SK-N-SH treated with all-trans-retinoic acid at 6 μM for 48 hours (cell line): ENCODE results near the gene PCDH9.

Experiments used
- ATAC-seq: fragments of 200-7000 bp; cut with Tn5 transposase; 3 replicates; pipeline ENCODE4 v1.9.1; 2020; ENCODE audit warnings: mild to moderate bottlenecking, moderate library complexity
- ARNTL ChIP-seq: fragments of 450-650 bp; formaldehyde crosslinking; IDR thresholded peaks from 2 replicates; pipeline ENCODE4 v1.5.0; 2020; ENCODE audit warnings: low read depth, mild to moderate bottlenecking, moderate library complexity, borderline replicate concordance
- BACH2 ChIP-seq: fragments of 250-450 bp; sonication (Bioruptor Pico); IDR thresholded peaks from 2 replicates; pipeline ENCODE4 v1.9.0; 2021; ENCODE audit warnings: mild to moderate bottlenecking, borderline replicate concordance
- CREB5 ChIP-seq: fragments of 250-450 bp; sonication (Bioruptor Pico); IDR thresholded peaks from 2 replicates; pipeline ENCODE4 v1.5.1; 2020; ENCODE audit warnings: low read depth, mild to moderate bottlenecking, moderate library complexity
- CSDC2 ChIP-seq: fragments of 250-450 bp; sonication (Bioruptor Pico); IDR thresholded peaks from 2 replicates; pipeline ENCODE4 v1.5.0; 2020; ENCODE audit warnings: mild to moderate bottlenecking, moderate library complexity
- CSRNP3 ChIP-seq: fragments of 250-450 bp; sonication (Bioruptor Pico); IDR thresholded peaks from 2 replicates; pipeline ENCODE4 v1.5.1; 2021; ENCODE audit warnings: mild to moderate bottlenecking, moderate library complexity
- ESRRG ChIP-seq: fragments of 250-450 bp; sonication (Bioruptor Pico); IDR thresholded peaks from 2 replicates; pipeline ENCODE4 v1.6.1; 2021; ENCODE audit warnings: mild to moderate bottlenecking
- GLIS3 ChIP-seq: fragments of 250-450 bp; sonication (Bioruptor Pico); IDR thresholded peaks from 2 replicates; pipeline ENCODE4 v1.5.0; 2020; ENCODE audit warnings: mild to moderate bottlenecking, moderate library complexity
- ISL1 ChIP-seq: fragments of 250-450 bp; sonication (Bioruptor Pico); IDR thresholded peaks from 2 replicates; pipeline ENCODE4 v2.1.2; 2022; ENCODE audit warnings: mild to moderate bottlenecking, moderate library complexity
- OSR1 ChIP-seq: fragments of 250-450 bp; sonication (Bioruptor Pico); IDR thresholded peaks from 2 replicates; pipeline ENCODE4 v1.8.0; 2022; ENCODE audit warnings: moderate library complexity, mild to moderate bottlenecking, inconsistent platforms
- PATZ1 ChIP-seq: fragments of 250-450 bp; sonication (Bioruptor Pico); IDR thresholded peaks from 2 replicates; pipeline ENCODE4 v1.8.0; 2020; ENCODE audit warnings: mild to moderate bottlenecking, moderate library complexity, borderline replicate concordance
- POU6F1 ChIP-seq: fragments of 250-450 bp; sonication (Bioruptor Pico); IDR thresholded peaks from 2 replicates; pipeline ENCODE4 v1.8.0; 2021; ENCODE audit warnings: low read depth, mild to moderate bottlenecking, moderate library complexity, borderline replicate concordance
- PPARA ChIP-seq: fragments of 250-450 bp; sonication (Bioruptor Pico); IDR thresholded peaks from 2 replicates; pipeline ENCODE4 v1.5.0; 2020; ENCODE audit warnings: mild to moderate bottlenecking, borderline replicate concordance
- RARB ChIP-seq: fragments of 250-450 bp; sonication (Bioruptor Pico); IDR thresholded peaks from 2 replicates; pipeline ENCODE4 v1.8.0; 2021; ENCODE audit warnings: mild to moderate bottlenecking, moderate library complexity
- SNAI2 ChIP-seq: fragments of 250-450 bp; sonication (Bioruptor Pico); IDR thresholded peaks from 2 replicates; pipeline ENCODE4 v1.5.0; 2020; ENCODE audit warnings: mild to moderate bottlenecking, moderate library complexity
- TOX ChIP-seq: fragments of 250-450 bp; sonication (Bioruptor Pico); IDR thresholded peaks from 2 replicates; pipeline ENCODE4 v1.8.0; 2021; ENCODE audit warnings: mild to moderate bottlenecking, moderate library complexity, borderline replicate concordance
- ZFP3 ChIP-seq: fragments of 250-450 bp; sonication (Bioruptor Pico); IDR thresholded peaks from 2 replicates; pipeline ENCODE4 v1.5.0; 2020; ENCODE audit warnings: mild to moderate bottlenecking, moderate library complexity
- ZNF565 ChIP-seq: fragments of 450-650 bp; formaldehyde crosslinking; conservative IDR thresholded peaks from 2 replicates; pipeline ENCODE4 v1.5.0; 2020; ENCODE audit warnings: low read depth, mild to moderate bottlenecking, moderate library complexity
- ZNF70 ChIP-seq: fragments of 450-650 bp; formaldehyde crosslinking; IDR thresholded peaks from 2 replicates; pipeline ENCODE4 v1.5.0; 2020; ENCODE audit warnings: mild to moderate bottlenecking, moderate library complexity
- ZNF8 ChIP-seq: fragments of 450-650 bp; formaldehyde crosslinking; IDR thresholded peaks from 2 replicates; pipeline ENCODE4 v1.5.0; 2020; ENCODE audit warnings: mild to moderate bottlenecking, moderate library complexity

Gene PCDH9

GRCh38 chr13:67146523-67147130 is 83.5 kb downstream of the PCDH9 start:
- TF ChIP-seq CREB5 (CRISPR knock-in tag) (no peak), ZFP3 (no peak), ZNF8 (no peak), ZNF70 (CRISPR knock-in tag) (no peak), ISL1 (CRISPR knock-in tag) (no peak), TOX (CRISPR knock-in tag) (no peak), RARB (CRISPR knock-in tag) (no peak), ESRRG (CRISPR knock-in tag) (no peak), BACH2 (no peak), ARNTL (CRISPR knock-in tag) (no peak)
- no peak for ATAC-seq

GRCh38 chr13:67145950-67146349 is 84.2 kb downstream of the PCDH9 start:
- no peak for TF ChIP-seq ZNF565 (CRISPR knock-in tag)
- peak; percentile 34; the same call in 1 of the 2 replicates for TF ChIP-seq ISL1 (CRISPR knock-in tag)
- no peak for TF ChIP-seq ZFP3
- TF ChIP-seq ZNF70 (CRISPR knock-in tag), result no peak
- TF ChIP-seq ZNF8, result no peak
- TF ChIP-seq, all 23 proteins: peak for 1
- ATAC-seq, result no peak

GRCh38 chr13:67143544-67144115 is 86.5 kb downstream of the PCDH9 start:
- ATAC-seq, result no peak
- TF ChIP-seq CREB5 (CRISPR knock-in tag), result no peak
- no peak for TF ChIP-seq PPARA (CRISPR knock-in tag)
- no peak for TF ChIP-seq ZFP3
- no peak for TF ChIP-seq CSDC2

GRCh38 chr13:67140006-67140405 is 90.1 kb downstream of the PCDH9 start:
- no peak for ATAC-seq
- no peak for TF ChIP-seq PATZ1 (CRISPR knock-in tag)
- no peak for TF ChIP-seq ZNF70 (CRISPR knock-in tag)
- no peak for TF ChIP-seq CSDC2
- TF ChIP-seq TOX (CRISPR knock-in tag), result no peak
- TF ChIP-seq OSR1 (CRISPR knock-in tag), result no peak
- no peak for TF ChIP-seq CSRNP3
- TF ChIP-seq POU6F1 (CRISPR knock-in tag), result no peak
- no peak for TF ChIP-seq CREB5 (CRISPR knock-in tag)
- TF ChIP-seq ZNF565 (CRISPR knock-in tag), result no peak
- TF ChIP-seq GLIS3 (CRISPR knock-in tag), result no peak
- TF ChIP-seq SNAI2 (CRISPR knock-in tag), result no peak
- TF ChIP-seq, all 23 proteins: peak for 0
